ENCODE data around the gene RNF19B.

DNA sequence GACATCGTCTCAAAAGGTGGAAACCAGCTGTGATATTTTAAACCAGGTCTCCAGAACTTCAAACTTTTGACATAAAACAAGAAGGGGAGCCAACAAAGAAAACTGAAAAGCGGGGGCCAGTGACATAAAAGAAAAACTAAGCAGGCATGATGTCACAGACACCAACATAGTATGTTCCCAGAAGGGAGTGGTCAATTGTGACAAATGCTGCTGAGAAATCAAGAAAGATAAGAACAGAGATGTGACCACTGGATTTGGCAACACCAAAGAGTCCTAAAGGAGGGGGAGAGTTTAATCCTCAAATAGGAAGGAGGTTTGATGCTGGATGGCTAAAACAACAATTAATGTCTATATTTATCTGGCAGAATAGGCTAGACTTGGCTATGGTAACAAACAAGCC, 2.3 kb upstream of the RNF19B start:
- TF ChIP-seq PAX5 (IDR thresholded peaks at IDR 0.05; ENCODE audit: insufficient read depth, low read length, severe bottlenecking) = no peak
- no peak for TF ChIP-seq POLR2A (IDR thresholded peaks at IDR 0.05; ENCODE audit: low read depth, low read length)
- TF ChIP-seq TAF1 (IDR thresholded peaks at IDR 0.05; ENCODE audit: low read depth, low read length) = no peak
- TF ChIP-seq POLR2AphosphoS5 (IDR thresholded peaks at IDR 0.05; ENCODE audit: low read depth, low read length) = no peak

All from GM12891 (cell line).